Effector memory CD4-positive, alpha-beta T cell (primary cell): Measurements from ENCODE around the gene NBPF20.
"Not testable (repeated sequence)": the region's sequence is repeated elsewhere in the genome, so short reads cannot be mapped to it uniquely, and the experiment has no call there.

Experiments
- DNase-seq, 3 donors: peaks; one replicate each; pipeline ENCODE4 v3.0.0-alpha.2; 2020
- H3K27ac ChIP-seq: 2 replicates; pipeline ENCODE4 v1.7.0; 2013; ENCODE audit warnings: mild to moderate bottlenecking, low read length, moderate library complexity; ENCODE audit not compliant: insufficient read depth, poor library complexity, severe bottlenecking
- H3K27me3 ChIP-seq: replicated peaks from 2 replicates; pipeline ENCODE4 v1.7.0; 2013; ENCODE audit warnings: mild to moderate bottlenecking, low read length; ENCODE audit not compliant: insufficient read depth, control insufficient read depth, poor library complexity, severe bottlenecking
- H3K36me3 ChIP-seq: 2 replicates; pipeline ENCODE4 v1.7.0; 2013; ENCODE audit warnings: mild to moderate bottlenecking, low read length, moderate library complexity; ENCODE audit not compliant: control insufficient read depth, insufficient read depth
- H3K4me1 ChIP-seq: 2 replicates; pipeline ENCODE4 v1.7.0; 2013; ENCODE audit warnings: low read length, mild to moderate bottlenecking; ENCODE audit not compliant: control insufficient read depth, insufficient read depth, poor library complexity, severe bottlenecking
- H3K4me3 ChIP-seq: 2 replicates; pipeline ENCODE4 v1.7.0; 2013; ENCODE audit warnings: low read length, low read depth, mild to moderate bottlenecking; ENCODE audit not compliant: insufficient read depth, poor library complexity, severe bottlenecking
- H3K9me3 ChIP-seq: 2 replicates; pipeline ENCODE4 v1.7.0; 2013; ENCODE audit warnings: mild to moderate bottlenecking, low read length, moderate library complexity; ENCODE audit not compliant: control insufficient read depth

Gene NBPF20

DNA sequence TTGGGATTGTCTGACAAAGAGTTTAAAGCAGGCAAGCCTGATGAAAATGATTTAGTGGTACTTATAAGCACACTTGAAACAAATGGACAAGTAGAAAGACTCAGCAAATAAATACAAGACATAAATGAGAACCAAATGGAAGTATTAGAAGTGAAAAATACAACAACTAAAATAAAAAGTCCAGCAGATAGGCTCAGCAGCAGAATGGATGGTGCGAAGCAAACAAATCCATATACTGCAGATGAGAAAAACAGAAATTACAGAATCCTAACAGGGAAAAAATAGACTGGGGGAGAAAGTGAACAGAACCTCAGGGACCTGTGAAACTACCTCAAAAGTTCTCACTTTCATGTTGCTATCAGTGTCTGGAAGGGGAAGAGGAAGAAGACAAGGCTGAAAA lies 3.9 kb upstream of the NBPF20 start:
- peaks cover 19% of the 10 kb centered on the region for H3K27me3 ChIP-seq
- not testable (repeated sequence) for H3K4me1 ChIP-seq, DNase-seq, H3K4me3 ChIP-seq, H3K36me3 ChIP-seq, H3K27ac ChIP-seq, H3K9me3 ChIP-seq

DNA sequence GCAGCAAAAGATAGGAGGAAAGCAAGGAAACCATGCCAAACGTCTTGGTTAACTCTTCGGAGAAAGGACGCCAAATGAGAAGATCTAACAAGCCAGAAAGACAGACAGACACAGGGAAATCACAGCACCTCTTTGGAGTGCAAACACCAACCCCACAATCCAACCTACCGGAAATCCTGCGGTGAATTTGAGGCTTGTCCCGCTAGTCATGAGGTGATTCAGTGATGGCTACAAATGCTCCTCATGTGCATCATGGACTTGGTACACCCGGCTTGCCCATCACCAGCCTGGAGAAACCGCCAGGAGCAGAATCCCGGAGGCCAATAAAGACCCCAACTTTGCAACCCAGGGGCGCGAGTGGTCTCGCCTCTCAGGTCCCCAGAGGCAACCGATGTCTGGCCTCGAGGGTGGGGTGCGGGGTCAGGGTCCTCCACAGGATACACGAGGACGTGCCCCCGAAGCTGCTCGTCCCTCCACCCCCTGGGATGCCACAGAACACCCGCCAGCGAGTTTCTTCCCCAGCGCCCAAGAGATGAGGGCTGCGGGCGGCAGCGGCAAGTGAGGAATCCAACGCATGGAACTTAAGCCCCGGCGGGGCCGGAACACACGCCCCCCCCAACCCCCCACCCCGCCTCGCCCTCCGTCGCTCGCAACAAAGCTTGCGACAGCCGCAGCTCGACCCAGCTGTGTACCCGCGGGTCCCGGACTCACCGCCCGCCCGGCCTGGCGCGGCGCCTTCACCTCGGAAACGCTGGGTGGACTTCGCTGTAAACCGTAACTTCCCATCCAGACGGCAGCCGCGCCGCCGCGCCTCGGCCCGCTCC lies 579 bp downstream of the NBPF20 start:
- peak overlapping the region; percentile 42 for H3K27ac ChIP-seq
- peak; percentile 27 to 57 (median 39) for DNase-seq
- H3K4me1 ChIP-seq, H3K36me3 ChIP-seq, H3K9me3 ChIP-seq: not testable (repeated sequence)
- peaks cover 19% of the 10 kb centered on the region for H3K27me3 ChIP-seq
- peak overlapping the region; percentile 71 for H3K4me3 ChIP-seq

DNA sequence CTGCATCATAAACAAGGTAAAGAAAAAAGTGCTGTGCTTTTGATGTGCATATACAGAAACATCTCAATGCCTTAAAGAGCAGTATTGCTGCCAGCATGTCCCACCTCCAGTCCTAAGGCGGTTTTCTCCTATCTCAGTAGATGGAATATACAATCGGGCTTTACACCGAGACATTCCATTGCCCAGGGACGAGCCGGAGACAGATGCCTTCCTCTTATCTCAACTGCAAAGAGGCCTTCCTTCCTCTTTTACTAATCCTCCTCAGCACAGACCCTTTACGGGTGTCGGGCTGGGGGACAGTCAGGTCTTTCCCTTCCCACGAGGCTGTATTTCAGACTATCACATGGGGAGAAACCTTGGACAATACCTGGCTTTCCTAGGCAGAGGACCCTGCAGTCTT lies 10.3 kb downstream of the NBPF20 start:
- not testable (repeated sequence) for H3K27ac ChIP-seq, H3K36me3 ChIP-seq, H3K9me3 ChIP-seq, H3K4me1 ChIP-seq, H3K4me3 ChIP-seq, H3K27me3 ChIP-seq, DNase-seq

DNA sequence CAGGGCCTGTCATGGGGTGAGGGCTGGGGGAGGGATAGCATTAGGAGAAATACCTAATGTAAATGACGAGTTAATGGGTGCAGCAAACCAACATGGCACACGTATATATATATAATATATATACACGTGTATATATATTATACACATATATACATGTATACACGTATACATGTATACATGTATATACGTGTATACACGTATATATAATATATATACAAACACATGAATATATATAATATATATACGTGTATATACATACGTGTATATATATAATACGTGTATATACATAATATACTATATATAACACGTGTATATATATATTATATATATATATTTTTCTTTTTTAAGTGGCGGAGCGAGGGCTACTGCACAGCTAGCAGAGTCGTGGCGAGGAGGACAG lies 18.1 kb downstream of the NBPF20 start:
- H3K27me3 ChIP-seq, H3K4me3 ChIP-seq, H3K4me1 ChIP-seq, H3K27ac ChIP-seq, H3K36me3 ChIP-seq, DNase-seq, H3K9me3 ChIP-seq: not testable (repeated sequence)

DNA sequence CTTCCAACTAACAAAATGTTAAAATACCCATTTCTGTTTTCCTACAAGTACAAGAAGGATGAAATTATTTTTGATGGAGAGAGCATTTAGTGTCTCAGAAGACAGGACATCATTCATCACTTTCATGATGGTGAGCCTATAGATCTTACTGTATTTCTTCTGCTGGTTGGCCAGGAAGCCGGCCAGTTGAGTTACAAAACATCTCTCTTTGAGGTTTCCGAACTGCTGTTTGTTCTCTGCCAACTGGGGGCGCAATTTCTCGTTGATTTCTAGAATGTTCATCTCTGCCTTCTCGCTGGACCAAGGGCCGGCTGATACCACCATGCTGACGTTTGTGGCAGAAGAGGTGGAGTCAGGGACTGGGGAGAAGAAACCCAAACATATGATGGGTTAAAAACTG lies 20.5 kb downstream of the NBPF20 start:
- H3K27me3 ChIP-seq, H3K36me3 ChIP-seq, DNase-seq, H3K27ac ChIP-seq, H3K4me1 ChIP-seq, H3K9me3 ChIP-seq, H3K4me3 ChIP-seq: not testable (repeated sequence)

DNA sequence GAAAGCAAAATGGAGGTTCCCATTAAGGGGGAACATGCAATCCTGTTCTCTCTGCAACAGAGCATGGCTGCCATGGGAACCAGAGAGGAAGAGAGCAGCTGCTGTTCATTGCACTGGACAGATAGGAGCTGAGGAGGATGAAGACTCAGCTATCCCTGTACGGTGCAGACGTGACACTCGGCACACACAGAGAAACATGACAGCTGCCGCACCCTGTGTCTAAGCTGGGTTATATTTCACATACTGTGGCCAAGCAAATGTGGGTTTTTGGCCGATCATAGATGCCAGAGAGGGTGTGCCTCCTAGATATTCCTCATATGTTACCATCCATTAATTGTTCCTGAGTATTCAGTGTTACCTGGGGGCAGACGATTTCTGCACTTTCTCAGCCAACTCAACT lies 24.7 kb downstream of the NBPF20 start:
- H3K4me3 ChIP-seq, H3K36me3 ChIP-seq, DNase-seq, H3K27me3 ChIP-seq, H3K27ac ChIP-seq, H3K4me1 ChIP-seq, H3K9me3 ChIP-seq: not testable (repeated sequence)
